Measurements from ENCODE around the gene FAM174B. TPM values are rescaled to one million over a fixed set of nuclear protein-coding genes. Genes with fewer than 3 reads are reported as not detected.

The FAM174B gene
- total RNA-seq, 4 donors from 2014 or later = 9.2 to 15.5 (median 13.3) TPM

GRCh38 chr15:92629276-92629974, 26.1 kb downstream of the FAM174B start:
- ATAC-seq = no peak
- H3K9me3 ChIP-seq = no peaks in the 10 kb centered on the region
- WGBS, 2 donors (ENCODE audit: low coverage in 1 of 2) = 83 to 89% methylated on average over 2 to 10 of the region's 11 CpGs
- no peak overlapping the region for H3K27ac ChIP-seq
- H3K27me3 ChIP-seq = no peaks in the 10 kb centered on the region
- TF ChIP-seq EP300 (IDR thresholded peaks at IDR 0.05) = no peak
- TF ChIP-seq CTCF (IDR thresholded peaks at IDR 0.05) = no peak
- TF ChIP-seq POLR2AphosphoS5 (IDR thresholded peaks at IDR 0.05) = no peak
- no peak for TF ChIP-seq POLR2A (IDR thresholded peaks at IDR 0.05)
- peaks cover 0 to 27% (median 8%) of the 10 kb centered on the region in 3 donors for H3K4me1 ChIP-seq
- peaks cover 0 to 32% of the 10 kb centered on the region in 2 donors for H3K36me3 ChIP-seq
- H3K4me3 ChIP-seq = no peak overlapping the region

- Histone ChIP-seq H3K27ac (no peak overlapping the region), H3K36me3 (peaks cover 0 to 32% of the 10 kb centered on the region in 2 donors), H3K4me3 (no peak overlapping the region), H3K4me1 (peaks cover 0 to 32% (median 13%) of the 10 kb centered on the region in 3 donors), H3K9me3 (no peaks in the 10 kb centered on the region), H3K27me3 (no peaks in the 10 kb centered on the region)
- ATAC-seq = no peak
- 98 to 99% methylated on average over 8 of the region's 11 CpGs for WGBS, 2 donors (ENCODE audit: low coverage in 1 of 2)
- no peak for TF ChIP-seq POLR2A (IDR thresholded peaks at IDR 0.05)
- no peak for TF ChIP-seq POLR2AphosphoS5 (IDR thresholded peaks at IDR 0.05)
- no peak for TF ChIP-seq CTCF (IDR thresholded peaks at IDR 0.05)
- no peak for TF ChIP-seq EP300 (IDR thresholded peaks at IDR 0.05)
These were observed 28.6 kb downstream of the FAM174B start for GRCh38 chr15:92627014-92627413.

GRCh38 chr15:92625251-92625980, 30.2 kb downstream of the FAM174B start:
- H3K36me3 ChIP-seq = peaks cover 0 to 32% of the 10 kb centered on the region in 2 donors
- H3K27me3 ChIP-seq = no peaks in the 10 kb centered on the region
- 47 to 57% methylated on average over 3 of the region's 3 CpGs for WGBS, 2 donors (ENCODE audit: low coverage in 1 of 2)
- TF ChIP-seq POLR2AphosphoS5 (IDR thresholded peaks at IDR 0.05) = no peak
- no peak for TF ChIP-seq EP300 (IDR thresholded peaks at IDR 0.05)
- peak in 1 of 4 experiments; percentile 8 for TF ChIP-seq CTCF (IDR thresholded peaks at IDR 0.05)
- no peaks in the 10 kb centered on the region for H3K9me3 ChIP-seq
- H3K4me1 ChIP-seq = peaks cover 0 to 41% (median 14%) of the 10 kb centered on the region in 3 donors
- H3K27ac ChIP-seq = peak overlapping the region; percentile 10 to 81 (median 70)
- no peak overlapping the region for H3K4me3 ChIP-seq
- ATAC-seq = no peak

GRCh38 chr15:92624401-92624991, 31.1 kb downstream of the FAM174B start:
- Histone ChIP-seq H3K27ac (peak overlapping the region; percentile 10 to 81 (median 70)), H3K36me3 (peaks cover 0 to 24% of the 10 kb centered on the region in 2 donors), H3K4me1 (peaks cover 0 to 50% (median 19%) of the 10 kb centered on the region in 3 donors), H3K27me3 (no peaks in the 10 kb centered on the region), H3K4me3 (peak overlapping the region in 1 of 2 donors; percentile 18), H3K9me3 (no peaks in the 10 kb centered on the region)
- 0 to 7% methylated on average over 2 to 5 of the region's 15 CpGs for WGBS, 2 donors (ENCODE audit: low coverage in 1 of 2)
- TF ChIP-seq POLR2A (IDR thresholded peaks at IDR 0.05) (no peak), POLR2AphosphoS5 (IDR thresholded peaks at IDR 0.05) (no peak), CTCF (IDR thresholded peaks at IDR 0.05) (no peak), EP300 (IDR thresholded peaks at IDR 0.05) (no peak)
- peak; percentile 85 for ATAC-seq
